GM10266 (cell line): Measurements from ENCODE around the gene SFTPD.

Source experiments
- DNase-seq: peaks from one replicate; pipeline ENCODE4 v3.0.0; 2012; ENCODE audit errors: extremely low spot score
- TF ChIP-seq, protein P1 (sequence below): IDR thresholded peaks from 2 replicates; pipeline ENCODE4 v1.5.1; 2012; ENCODE audit warnings: mild to moderate bottlenecking, low read depth; ENCODE audit not compliant: control insufficient read depth, insufficient read depth; ENCODE audit errors: missing control alignments

Gene SFTPD

GRCh38 chr10:79937701-79938151 lies 11.2 kb downstream of the SFTPD start:
- TF ChIP-seq, protein P1, sequence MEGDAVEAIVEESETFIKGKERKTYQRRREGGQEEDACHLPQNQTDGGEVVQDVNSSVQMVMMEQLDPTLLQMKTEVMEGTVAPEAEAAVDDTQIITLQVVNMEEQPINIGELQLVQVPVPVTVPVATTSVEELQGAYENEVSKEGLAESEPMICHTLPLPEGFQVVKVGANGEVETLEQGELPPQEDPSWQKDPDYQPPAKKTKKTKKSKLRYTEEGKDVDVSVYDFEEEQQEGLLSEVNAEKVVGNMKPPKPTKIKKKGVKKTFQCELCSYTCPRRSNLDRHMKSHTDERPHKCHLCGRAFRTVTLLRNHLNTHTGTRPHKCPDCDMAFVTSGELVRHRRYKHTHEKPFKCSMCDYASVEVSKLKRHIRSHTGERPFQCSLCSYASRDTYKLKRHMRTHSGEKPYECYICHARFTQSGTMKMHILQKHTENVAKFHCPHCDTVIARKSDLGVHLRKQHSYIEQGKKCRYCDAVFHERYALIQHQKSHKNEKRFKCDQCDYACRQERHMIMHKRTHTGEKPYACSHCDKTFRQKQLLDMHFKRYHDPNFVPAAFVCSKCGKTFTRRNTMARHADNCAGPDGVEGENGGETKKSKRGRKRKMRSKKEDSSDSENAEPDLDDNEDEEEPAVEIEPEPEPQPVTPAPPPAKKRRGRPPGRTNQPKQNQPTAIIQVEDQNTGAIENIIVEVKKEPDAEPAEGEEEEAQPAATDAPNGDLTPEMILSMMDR, result no peak
- no peak for DNase-seq

- TF ChIP-seq, protein P1, result no peak
- DNase-seq, result no peak
Measured at GRCh38 chr10:79936625-79937615, 12.0 kb downstream of the SFTPD start.

GRCh38 chr10:79933961-79934360 lies 14.9 kb downstream of the SFTPD start:
- TF ChIP-seq, protein P1, result no peak
- no peak for DNase-seq

GRCh38 chr10:79932841-79933379 lies 16.0 kb downstream of the SFTPD start:
- TF ChIP-seq, protein P1, result no peak
- DNase-seq, result no peak

GRCh38 chr10:79932307-79932706 lies 16.6 kb downstream of the SFTPD start:
- TF ChIP-seq, protein P1, result no peak
- DNase-seq, result no peak

GRCh38 chr10:79930751-79931150 lies 18.2 kb downstream of the SFTPD start:
- no peak for DNase-seq
- TF ChIP-seq, protein P1, result no peak

DNA sequence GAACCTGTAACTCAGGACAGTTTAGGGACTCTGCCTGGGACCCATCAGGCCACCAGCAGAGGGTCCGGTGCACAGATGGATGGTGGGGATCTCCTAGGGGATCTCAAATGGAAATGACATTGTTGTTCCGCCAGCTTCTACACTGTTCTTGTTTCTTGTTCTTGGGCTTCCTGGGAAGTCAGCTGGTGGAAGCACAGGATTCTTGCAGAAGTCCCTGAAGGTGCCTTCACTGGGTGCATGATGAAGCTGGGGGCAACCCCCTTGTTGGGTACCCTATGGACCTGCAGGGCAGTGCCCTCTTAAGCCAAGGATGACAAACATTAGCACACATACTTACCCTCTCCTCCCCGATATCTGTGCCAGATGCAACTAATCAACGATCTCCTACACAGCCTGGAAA lies 18.6 kb downstream of the SFTPD start:
- TF ChIP-seq, protein P1, result no peak
- DNase-seq, result no peak
